VCaP (cell line): ENCODE data around the gene DDIT3.

Experiments
- H3K27ac ChIP-seq: fragments of 450-650 bp; 2 replicates; pipeline ENCODE4 v1.5.1; 2017
- CTCF ChIP-seq: fragments of 450-650 bp; conservative IDR thresholded peaks from 2 replicates; pipeline ENCODE4 v1.5.1; 2017; ENCODE audit warnings: mild to moderate bottlenecking, moderate library complexity

DDIT3 gene

GRCh38 chr12:57488402-57489156 is 31.7 kb downstream of the DDIT3 start:
- H3K27ac ChIP-seq = peak overlapping the region; percentile 87
- no peak for TF ChIP-seq CTCF

- peak; percentile 58 for TF ChIP-seq CTCF
Observed at GRCh38 chr12:57487597-57488401, 32.5 kb downstream of the DDIT3 start, which contains the start of gene MARS1. TSS of gene MARS1 (plus strand) at chr12:57488068. CDS start at chr12:57488091, 23 bp downstream.

GRCh38 chr12:57487055-57487596 is 33.2 kb downstream of the DDIT3 start:
- no peak for TF ChIP-seq CTCF
- peak overlapping the region; percentile 87 for H3K27ac ChIP-seq

More at GRCh38 chr12:57487597-57488401, 32.5 kb downstream of the DDIT3 start, which contains the start of gene MARS1:
- H3K27ac ChIP-seq = peak within 1 kb of the TSS; percentile 87

GRCh38 chr12:57485695-57486094 is 34.6 kb downstream of the DDIT3 start:
- TF ChIP-seq CTCF = no peak
- no peak overlapping the region for H3K27ac ChIP-seq

DNA sequence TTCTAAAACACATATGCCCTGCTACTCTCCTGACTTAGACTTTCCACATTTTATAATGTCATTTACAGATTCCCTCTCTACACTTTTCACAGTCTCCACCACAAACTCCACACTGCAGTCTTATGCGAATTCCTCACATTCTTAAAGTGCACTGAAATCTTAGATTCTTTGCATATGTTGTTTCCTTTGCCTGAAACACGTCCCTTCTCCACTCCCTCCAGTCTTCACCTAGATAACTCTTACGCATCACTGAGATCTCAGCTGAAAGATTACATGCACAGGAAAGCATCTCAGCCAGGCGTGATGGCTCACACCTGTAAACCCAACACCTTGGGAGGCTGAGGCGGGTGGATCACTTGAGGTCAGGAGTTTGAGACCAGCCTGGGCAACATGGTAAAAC is 36.8 kb downstream of the DDIT3 start:
- TF ChIP-seq CTCF = no peak
- H3K27ac ChIP-seq = no peak overlapping the region

DNA sequence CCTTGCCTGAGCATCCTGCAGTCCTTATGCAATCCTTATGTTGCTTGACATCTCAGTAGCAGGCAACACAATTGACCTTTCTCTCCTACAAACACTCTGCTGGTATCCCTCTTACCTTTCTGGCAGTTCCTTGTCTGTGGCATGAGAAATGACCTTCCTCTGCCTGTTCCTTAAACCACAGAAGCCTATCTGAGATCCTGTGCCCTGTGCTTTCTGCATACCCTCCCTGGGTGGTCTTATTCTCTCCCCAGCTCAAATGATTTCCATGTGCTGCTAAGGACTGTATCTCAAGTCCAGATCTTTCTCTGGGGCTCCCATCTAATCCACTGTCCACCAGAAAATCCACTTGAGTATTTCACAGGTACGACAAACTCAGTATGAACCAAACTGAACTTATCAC is 38.6 kb downstream of the DDIT3 start:
- TF ChIP-seq CTCF = no peak
- H3K27ac ChIP-seq = no peak overlapping the region

- no peak within 1 kb of the TSS for H3K27ac ChIP-seq
- no peak for TF ChIP-seq CTCF
Observed at GRCh38 chr12:57479376-57480115, 40.8 kb downstream of the DDIT3 start, which contains the start of gene ARHGAP9. TSS of gene ARHGAP9 (minus strand) at chr12:57479866. CDS start at chr12:57479406, 460 bp downstream.
